ENCODE data around the gene GNAT1. TPM values are rescaled to one million over a fixed set of nuclear protein-coding genes. Genes with fewer than 3 reads are reported as not detected.

The GNAT1 gene
- total and polyA plus RNA-seq, 8 donors = not detected

DNA sequence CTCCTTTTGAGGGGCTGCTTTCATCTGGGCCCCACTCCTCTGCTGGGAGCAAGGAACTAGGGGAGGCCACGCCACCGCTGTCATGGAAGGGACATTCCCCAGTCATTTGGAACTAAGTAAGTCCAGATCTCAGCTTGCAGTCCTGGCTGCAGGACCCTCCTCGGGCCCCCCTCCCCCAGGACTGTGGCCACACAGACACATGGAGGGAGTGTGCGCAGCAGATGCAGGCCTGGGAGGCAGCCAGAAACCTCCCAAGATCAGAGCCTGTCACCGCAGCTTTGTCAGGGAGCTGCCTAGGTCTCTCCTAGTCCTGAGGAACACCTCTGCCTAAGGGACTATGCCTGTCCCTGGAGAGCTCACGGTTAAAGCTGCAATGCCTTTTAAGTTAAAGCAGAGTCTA, 43.5 kb upstream of the GNAT1 start:
- H3K4me3 ChIP-seq = no peak overlapping the region
- no peaks in the 10 kb centered on the region for H3K9me3 ChIP-seq
- TF ChIP-seq CTCF (IDR thresholded peaks at IDR 0.05) = no peak
- no peak for TF ChIP-seq POLR2AphosphoS5 (IDR thresholded peaks at IDR 0.05)
- no peak for TF ChIP-seq EP300 (IDR thresholded peaks at IDR 0.05)
- no peak for TF ChIP-seq POLR2A (IDR thresholded peaks at IDR 0.05)
- no peak overlapping the region for H3K27ac ChIP-seq
- intact Hi-C loops (cut with DNase I; ENCODE audit: low total_unique reads) = no loop called here
- no peaks in the 10 kb centered on the region for H3K36me3 ChIP-seq
- H3K27me3 ChIP-seq = no peaks in the 10 kb centered on the region
- 64 to 77% (median 69%) methylated on average over 2 to 6 of the region's 6 CpGs for WGBS, 5 donors
- peaks cover 0 to 24% (median 17%) of the 10 kb centered on the region in 4 donors for H3K4me1 ChIP-seq
- DNase-seq = no peak

GRCh38 chr3:50150404-50150750, 41.0 kb upstream of the GNAT1 start:
- no peaks in the 10 kb centered on the region for H3K36me3 ChIP-seq
- no peaks in the 10 kb centered on the region for H3K9me3 ChIP-seq
- TF ChIP-seq CTCF (IDR thresholded peaks at IDR 0.05) (no peak), POLR2AphosphoS5 (IDR thresholded peaks at IDR 0.05) (no peak), EP300 (IDR thresholded peaks at IDR 0.05) (no peak), POLR2A (IDR thresholded peaks at IDR 0.05) (no peak)
- no peak for DNase-seq
- intact Hi-C loops (cut with DNase I; ENCODE audit: low total_unique reads) = no loop called here
- H3K4me1 ChIP-seq = peaks cover under 1 to 33% (median 28%) of the 10 kb centered on the region in 4 donors
- WGBS, 5 donors = 71 to 100% (median 79%) methylated on average over 1 of the region's 1 CpG
- no peak overlapping the region for H3K4me3 ChIP-seq
- H3K27ac ChIP-seq = peak overlapping the region in 1 of 5 donors; percentile 60
- H3K27me3 ChIP-seq = peaks cover 0 to 18% (median 3%) of the 10 kb centered on the region in 3 donors

DNA sequence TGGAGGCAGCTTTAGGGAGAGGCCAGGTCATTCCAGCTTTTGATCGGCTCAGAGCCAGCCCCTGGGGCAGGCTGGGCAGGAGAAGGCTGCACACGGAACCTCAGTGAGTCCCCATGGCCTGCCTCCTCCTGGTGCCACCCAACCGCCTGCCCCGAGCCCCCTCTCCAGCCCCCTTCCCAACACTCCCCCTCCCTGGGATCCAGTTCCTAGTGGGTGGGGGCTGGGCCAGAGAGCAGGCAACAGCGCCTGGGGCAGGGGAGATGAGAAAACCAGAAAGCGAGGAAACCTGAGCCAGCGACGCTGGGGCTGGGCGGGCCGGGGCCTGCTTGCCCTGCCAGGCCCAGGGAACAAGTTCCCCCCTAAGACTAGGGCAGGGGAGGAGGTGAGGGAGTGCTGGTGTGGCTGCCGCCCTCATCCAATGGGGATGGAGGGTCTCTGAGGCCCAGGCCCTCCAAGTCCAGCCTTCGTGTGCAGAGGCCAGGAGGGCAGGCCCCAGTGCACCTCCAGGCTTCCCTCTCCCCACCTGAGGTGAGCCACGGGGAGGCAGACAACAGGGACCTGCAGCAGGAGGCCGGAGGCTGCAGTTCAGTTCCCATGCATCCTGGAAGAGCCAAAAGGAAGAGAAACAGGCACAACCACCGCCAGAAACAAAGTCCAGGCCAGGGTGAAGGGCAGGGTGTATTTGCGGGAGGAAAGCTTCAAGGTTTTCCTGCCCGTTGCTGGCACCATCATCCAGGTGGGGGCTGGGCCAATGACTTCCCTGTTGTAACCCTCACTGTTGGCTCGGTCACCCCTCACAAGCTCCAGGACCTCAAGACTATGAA, 40.3 kb upstream of the GNAT1 start:
- DNase-seq = peak; percentile 54 to 55
- 45 to 77% (median 59%) methylated on average over 11 to 18 of the region's 18 CpGs for WGBS, 5 donors
- intact Hi-C loops (cut with DNase I; ENCODE audit: low total_unique reads) = no loop called here

DNA sequence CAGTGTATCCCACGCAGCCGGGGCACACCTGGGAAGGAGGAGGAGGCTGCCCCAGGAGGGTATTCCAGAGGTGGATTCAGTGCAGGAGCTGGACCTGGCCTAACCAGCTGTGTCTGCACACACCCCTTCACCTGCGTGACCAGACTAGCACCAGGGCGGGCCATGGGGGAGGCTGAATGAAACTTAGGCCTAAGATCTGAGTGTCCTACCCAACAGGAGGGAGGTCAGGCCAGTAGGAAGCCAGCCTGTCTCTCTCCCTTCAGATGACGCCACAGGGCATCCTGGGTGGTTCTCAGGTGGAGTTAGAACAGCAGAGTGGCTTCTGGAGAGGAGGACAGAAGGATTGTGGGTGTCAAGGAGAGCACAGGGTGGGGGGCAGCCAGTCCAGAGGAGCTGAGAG, 39.7 kb upstream of the GNAT1 start:
- no peak for TF ChIP-seq POLR2AphosphoS5 (IDR thresholded peaks at IDR 0.05)
- no peak for TF ChIP-seq EP300 (IDR thresholded peaks at IDR 0.05)
- no peak for TF ChIP-seq POLR2A (IDR thresholded peaks at IDR 0.05)
- no peak for TF ChIP-seq CTCF (IDR thresholded peaks at IDR 0.05)
- DNase-seq = no peak
- Histone ChIP-seq H3K4me3 (no peak overlapping the region), H3K36me3 (no peaks in the 10 kb centered on the region), H3K27me3 (peaks cover 0 to 32% (median 12%) of the 10 kb centered on the region in 3 donors), H3K4me1 (peaks cover 13 to 46% (median 41%) of the 10 kb centered on the region in 4 donors), H3K27ac (peak overlapping the region in 1 of 5 donors; percentile 60), H3K9me3 (no peaks in the 10 kb centered on the region)
- intact Hi-C loops (cut with DNase I; ENCODE audit: low total_unique reads) = no loop called here
- 57 to 82% (median 64%) methylated on average over 4 to 5 of the region's 5 CpGs for WGBS, 5 donors

More for the DNA sequence above, 40.3 kb upstream of the GNAT1 start:
- Histone ChIP-seq H3K9me3 (no peaks in the 10 kb centered on the region), H3K27ac (peak overlapping the region in 2 of 5 donors; percentile 39 to 60), H3K4me1 (peaks cover 8 to 40% (median 35%) of the 10 kb centered on the region in 4 donors), H3K36me3 (no peaks in the 10 kb centered on the region), H3K27me3 (peaks cover 0 to 25% (median 6%) of the 10 kb centered on the region in 3 donors), H3K4me3 (no peak overlapping the region)
- TF ChIP-seq POLR2AphosphoS5 (IDR thresholded peaks at IDR 0.05) (no peak), EP300 (IDR thresholded peaks at IDR 0.05) (no peak), CTCF (IDR thresholded peaks at IDR 0.05) (no peak), POLR2A (IDR thresholded peaks at IDR 0.05) (no peak)
